Heart left ventricle (tissue), 13 donors: ENCODE measurements around the gene BDH1.

Experiments
- CTCF ChIP-seq, 12 donors: fragments of 200-600 bp; sonication (generic) in 4 of 12; IDR thresholded peaks; one replicate each; pipeline versions ENCODE4 v1.5.0 to v1.8.0; 2018 to 2022; ENCODE audit warnings: antibody characterized with exemption in 12 of 12, mild to moderate bottlenecking in 5 of 12
- POLR2A ChIP-seq, 2 donors: fragments of 450-650 bp; IDR thresholded peaks; one replicate each; pipeline ENCODE4 v1.6.1; 2017; ENCODE audit warnings: antibody characterized with exemption in 2 of 2, mild to moderate bottlenecking in 2 of 2, moderate library complexity in 2 of 2
- donor health status: ischemic (EF 13 %, LVEDD 7.1; RV severe dilation, severe dysfunction).
- donor health status: DM: no; HTN: yes; CAD: no.
- donor health status: DM: no; HTN: no; CAD: no.
- donor health status: ischemic (EF 25% LVEDD 6.9; RV normal size, moderate dysfunction).
- donor health status: ischemic (EF 25% LVEDD 5.7; RV mildly dilated, moderate dysfunction).
- donor health status: ischemic (EF 35%, LVEDD 5.7; RV mildly dilated, moderate dysfunction).
- donor health status: nonischemic (EF 11% LVEDD 7.7; RV severe dilation, severe dysfunction).
- donor health status: DM: yes; HTN: yes; CAD: no.
- donor health status: PGD.
- donor health status: ischemic (EF 29% LVEDD 5.4; RV normal size, mild dysfunction).
- donor health status: nonischemic (EF 23%, LVEDD 6.1; RV moderate dilation, normal function).

GRCh38 chr3:197498499-197499241 lies 57.1 kb downstream of the BDH1 start:
- TF ChIP-seq POLR2A (IDR thresholded peaks at IDR 0.05) = no peak
- TF ChIP-seq CTCF (IDR thresholded peaks at IDR 0.05) = no peak
